ENCODE data around the gene SEC22C.

SEC22C gene

DNA sequence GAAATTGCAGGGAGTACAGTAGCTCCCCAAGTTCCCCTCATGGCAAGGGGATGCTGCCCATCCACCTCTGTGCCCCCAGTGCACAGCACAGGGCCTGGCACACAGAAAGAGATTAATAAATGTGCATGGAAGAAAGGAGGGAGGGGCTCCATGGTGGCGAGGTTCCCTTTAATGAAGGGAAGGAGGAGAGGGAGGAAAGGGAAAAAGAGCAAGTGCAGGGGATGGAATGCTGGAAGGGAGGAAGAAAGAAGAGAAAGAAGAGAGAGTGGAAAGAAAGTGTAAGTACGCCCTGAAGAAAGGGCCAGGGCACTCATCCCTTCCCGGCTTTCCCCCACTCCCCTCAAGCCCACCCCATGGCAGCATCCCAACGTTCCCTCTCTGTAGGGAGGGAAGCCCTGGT is 80.9 kb downstream of the SEC22C start:
- Histone ChIP-seq H3K4me3 (ENCODE audit: low read length) (peak overlapping the region; percentile 77; the same call in 1 of the 2 replicates), H3K27me3 (ENCODE audit: control insufficient read depth, insufficient read depth, low read length) (peaks cover 13% of the 10 kb centered on the region)
- WGBS (ENCODE audit: insufficient coverage, insufficient read length), result no CpG with 5 or more reads among the region's 4 CpGs

DNA sequence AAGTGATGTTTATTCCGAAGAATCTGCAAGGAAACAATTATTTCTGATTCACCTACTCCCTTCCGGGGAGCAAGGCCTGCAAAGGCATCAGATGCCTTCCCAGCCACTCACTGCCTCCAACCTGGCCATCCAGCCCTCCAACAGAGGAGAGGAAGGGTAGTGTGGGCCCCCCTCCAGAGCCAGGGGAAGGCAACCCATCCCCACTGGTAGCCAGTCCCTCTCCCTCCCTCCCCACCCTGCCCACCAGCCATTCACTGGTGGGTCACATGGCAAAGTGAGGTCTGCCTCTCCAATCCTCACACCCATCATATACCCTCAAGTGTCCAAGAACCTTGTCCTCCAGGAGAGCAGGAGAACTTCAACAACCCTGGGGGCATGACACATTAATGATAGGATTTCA is 81.7 kb downstream of the SEC22C start:
- Histone ChIP-seq H3K27ac (ENCODE audit: low read length) (no peak overlapping the region), H3K36me3 (ENCODE audit: control insufficient read depth, insufficient read depth, low read length) (no peaks in the 10 kb centered on the region), H3K4me1 (ENCODE audit: control insufficient read depth, insufficient read depth, low read length) (peaks cover 9% of the 10 kb centered on the region), H3K27me3 (ENCODE audit: control insufficient read depth, insufficient read depth, low read length) (peaks cover 13% of the 10 kb centered on the region), H3K9me3 (ENCODE audit: control insufficient read depth, insufficient read depth, low read length) (no peaks in the 10 kb centered on the region), H3K4me3 (ENCODE audit: low read length) (no peak overlapping the region)
- DNase-seq (ENCODE audit: low read depth, low spot score), result no peak
- no CpG with 5 or more reads among the region's 2 CpGs for WGBS (ENCODE audit: insufficient coverage, insufficient read length)

More for the DNA sequence above, 80.9 kb downstream of the SEC22C start:
- Histone ChIP-seq H3K9me3 (ENCODE audit: control insufficient read depth, insufficient read depth, low read length) (no peaks in the 10 kb centered on the region), H3K4me1 (ENCODE audit: control insufficient read depth, insufficient read depth, low read length) (peaks cover 9% of the 10 kb centered on the region), H3K27ac (ENCODE audit: low read length) (no peak overlapping the region), H3K36me3 (ENCODE audit: control insufficient read depth, insufficient read depth, low read length) (no peaks in the 10 kb centered on the region)
- no peak for DNase-seq (ENCODE audit: low read depth, low spot score)

DNA sequence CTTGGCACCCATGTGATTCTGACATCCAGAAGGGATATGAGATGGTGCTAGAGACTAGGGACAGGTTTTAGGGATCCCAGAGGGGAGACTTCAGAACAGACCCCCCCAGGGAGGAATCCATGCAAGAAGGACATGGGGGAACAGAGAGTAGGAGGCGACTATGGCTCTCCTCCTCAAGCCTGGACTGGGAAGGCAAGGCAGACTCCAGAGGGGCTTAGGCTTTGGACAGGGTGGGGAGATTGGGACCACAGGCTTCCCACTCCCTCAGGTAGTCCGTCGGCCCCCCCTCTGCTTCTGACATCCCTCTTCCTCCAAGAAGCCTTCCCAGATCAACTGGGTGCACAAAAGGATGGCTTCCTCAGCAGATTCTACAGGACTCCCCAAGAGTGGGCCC is 82.3 kb downstream of the SEC22C start:
- DNase-seq (ENCODE audit: low read depth, low spot score), result no peak
- Histone ChIP-seq H3K4me1 (ENCODE audit: control insufficient read depth, insufficient read depth, low read length) (peaks cover 9% of the 10 kb centered on the region), H3K4me3 (ENCODE audit: low read length) (no peak overlapping the region), H3K36me3 (ENCODE audit: control insufficient read depth, insufficient read depth, low read length) (no peaks in the 10 kb centered on the region), H3K27me3 (ENCODE audit: control insufficient read depth, insufficient read depth, low read length) (peaks cover 13% of the 10 kb centered on the region), H3K9me3 (ENCODE audit: control insufficient read depth, insufficient read depth, low read length) (no peaks in the 10 kb centered on the region), H3K27ac (ENCODE audit: low read length) (no peak overlapping the region)
- no CpG with 5 or more reads among the region's 3 CpGs for WGBS (ENCODE audit: insufficient coverage, insufficient read length)

DNA sequence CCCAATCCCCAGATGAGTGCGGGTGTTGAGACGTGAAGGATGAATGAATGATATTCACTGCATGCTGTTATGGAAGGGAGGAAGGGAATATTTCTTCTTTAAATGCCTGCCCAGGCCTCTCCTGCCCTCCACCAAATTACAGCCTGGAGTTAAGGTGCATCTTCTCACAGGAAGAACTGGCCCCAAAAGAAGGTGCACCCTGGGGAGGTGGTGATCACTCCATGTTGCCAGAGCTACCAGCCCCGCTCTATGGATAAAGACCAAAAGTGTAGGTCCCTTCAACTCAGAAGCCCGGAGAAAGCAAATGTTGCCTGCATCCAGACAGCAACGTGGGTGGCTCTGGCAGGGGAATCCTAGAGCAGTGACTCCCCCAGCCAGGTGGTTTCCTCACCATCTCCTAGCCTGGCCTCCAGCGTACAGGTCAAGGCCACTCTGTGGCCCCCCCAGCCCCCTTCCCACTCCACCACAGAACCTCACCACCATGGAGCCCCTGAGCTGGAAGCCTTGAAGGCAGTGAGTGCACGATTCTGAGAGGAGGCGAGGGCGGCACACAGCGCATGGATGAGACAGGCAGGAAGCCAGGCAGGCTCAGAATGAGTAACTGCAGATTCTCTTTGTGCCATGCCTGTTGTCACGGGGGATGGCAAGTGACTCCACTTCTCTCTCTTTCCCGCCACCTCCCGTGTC is 82.8 kb downstream of the SEC22C start:
- H3K4me3 ChIP-seq (ENCODE audit: low read length), result no peak overlapping the region
- DNase-seq (ENCODE audit: low read depth, low spot score), result no peak
- H3K4me1 ChIP-seq (ENCODE audit: control insufficient read depth, insufficient read depth, low read length), result peaks cover 9% of the 10 kb centered on the region
- no peaks in the 10 kb centered on the region for H3K36me3 ChIP-seq (ENCODE audit: control insufficient read depth, insufficient read depth, low read length)
- peaks cover 13% of the 10 kb centered on the region for H3K27me3 ChIP-seq (ENCODE audit: control insufficient read depth, insufficient read depth, low read length)
- H3K27ac ChIP-seq (ENCODE audit: low read length), result no peak overlapping the region
- no peaks in the 10 kb centered on the region for H3K9me3 ChIP-seq (ENCODE audit: control insufficient read depth, insufficient read depth, low read length)
- WGBS (ENCODE audit: insufficient coverage, insufficient read length), result no CpG with 5 or more reads among the region's 13 CpGs

DNA sequence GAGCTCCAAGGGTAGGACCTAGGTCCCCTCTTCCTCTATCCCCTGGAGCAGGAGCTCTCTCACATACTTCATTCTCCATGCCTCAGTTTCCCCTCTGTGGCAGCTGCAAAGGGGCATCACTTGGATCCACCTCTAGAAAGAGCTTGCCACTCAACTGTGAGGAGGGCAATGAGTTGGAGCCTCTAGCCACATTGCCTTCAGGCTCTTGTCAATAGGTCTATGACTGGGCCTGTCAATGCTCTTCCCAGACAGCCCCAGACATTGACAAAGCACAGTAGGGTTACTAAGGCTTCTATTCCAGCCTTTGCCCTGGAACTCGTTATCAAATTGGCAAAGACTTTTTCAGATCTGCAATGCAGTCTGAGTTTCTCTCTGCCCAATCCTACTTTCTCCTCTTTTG is 83.7 kb downstream of the SEC22C start:
- no CpG with 5 or more reads among the region's 1 CpG for WGBS (ENCODE audit: insufficient coverage, insufficient read length)
- Histone ChIP-seq H3K36me3 (ENCODE audit: control insufficient read depth, insufficient read depth, low read length) (no peaks in the 10 kb centered on the region), H3K4me1 (ENCODE audit: control insufficient read depth, insufficient read depth, low read length) (peaks cover 5% of the 10 kb centered on the region), H3K9me3 (ENCODE audit: control insufficient read depth, insufficient read depth, low read length) (no peaks in the 10 kb centered on the region), H3K4me3 (ENCODE audit: low read length) (no peak overlapping the region), H3K27ac (ENCODE audit: low read length) (no peak overlapping the region), H3K27me3 (ENCODE audit: control insufficient read depth, insufficient read depth, low read length) (peaks cover 11% of the 10 kb centered on the region)
- no peak for DNase-seq (ENCODE audit: low read depth, low spot score)
